Middle frontal gyrus (tissue), 1 donor: Measurements from ENCODE around the gene TECTB.

Experiments used
- DNase-seq: peaks from one replicate; pipeline ENCODE4 v3.0.0-alpha.2; 2015; ENCODE audit warnings: low spot score; ENCODE audit errors: extremely low spot score

TECTB gene

DNA sequence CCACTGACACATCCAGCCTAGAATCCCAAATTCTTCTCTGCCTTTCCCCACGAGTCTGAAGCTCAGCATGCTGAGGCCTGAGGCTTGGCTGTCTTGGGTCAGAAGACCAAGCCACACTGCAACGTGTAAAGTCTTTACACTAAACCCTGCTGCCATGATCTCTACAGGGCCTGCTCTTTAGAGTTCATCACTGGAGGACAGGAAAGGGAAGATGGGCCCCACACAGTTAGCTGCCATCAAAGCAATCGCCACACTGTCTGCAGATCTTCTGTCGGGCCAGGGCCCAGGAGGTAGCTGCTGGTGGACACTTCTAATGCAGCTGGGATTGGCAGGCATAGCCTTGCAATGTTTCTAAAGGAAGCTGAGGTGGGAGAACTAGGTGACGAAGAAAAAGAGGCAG lies 8.4 kb upstream of the TECTB start:
- no peak for DNase-seq

DNA sequence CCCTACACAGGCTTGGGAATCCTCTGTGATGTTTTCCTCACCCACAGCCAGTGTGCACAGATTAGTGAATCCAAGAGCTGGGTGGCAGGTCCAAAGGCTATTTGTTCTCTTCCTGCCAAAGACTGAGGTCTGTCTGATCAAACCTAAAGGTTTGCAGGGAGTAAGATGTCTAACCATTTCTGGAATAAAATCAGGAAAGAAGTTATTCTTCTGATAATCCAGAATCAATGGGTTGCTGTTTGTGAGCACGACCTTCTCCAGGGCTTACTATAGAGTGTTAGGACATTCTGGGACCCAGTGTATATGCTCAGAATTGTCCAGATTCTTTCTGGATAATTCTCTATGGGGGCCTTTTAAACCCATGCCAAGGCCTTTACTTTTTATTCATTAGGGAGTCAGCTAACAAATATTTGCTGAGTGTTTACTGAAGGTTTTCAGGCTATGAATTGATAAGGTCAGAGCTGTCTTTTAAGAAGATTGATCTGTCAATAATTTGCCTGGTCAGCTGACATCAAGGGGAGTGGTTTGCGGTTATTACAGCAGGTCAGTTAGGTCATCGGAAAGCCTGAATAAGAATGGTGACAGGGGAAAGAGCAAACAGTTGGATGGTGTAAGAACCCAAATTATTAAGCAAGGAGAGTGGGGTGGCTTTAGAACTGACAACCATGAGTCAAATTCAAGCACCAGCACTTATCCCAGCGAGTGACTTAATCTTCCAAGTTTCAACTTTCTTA lies 7.5 kb upstream of the TECTB start:
- DNase-seq: no peak

DNA sequence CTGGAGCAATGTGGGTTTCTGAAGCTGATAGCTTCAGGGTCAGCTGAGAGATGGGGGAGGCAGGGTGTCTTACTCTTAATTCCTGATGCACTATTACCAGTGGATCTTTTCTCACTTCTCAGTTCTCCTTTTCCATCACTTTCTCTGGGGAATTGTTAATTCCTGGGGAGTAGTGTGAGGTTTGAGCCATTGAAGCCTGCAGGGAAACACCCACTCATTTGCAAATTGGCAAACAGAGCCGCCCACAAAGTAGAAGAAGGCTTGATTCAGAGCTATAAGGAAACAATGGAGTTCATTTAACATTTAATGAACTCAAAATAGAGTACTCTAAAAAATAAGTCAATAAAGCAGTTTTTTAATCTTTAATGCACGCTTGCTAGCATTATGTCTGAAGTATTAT lies 4.3 kb upstream of the TECTB start:
- no peak for DNase-seq

DNA sequence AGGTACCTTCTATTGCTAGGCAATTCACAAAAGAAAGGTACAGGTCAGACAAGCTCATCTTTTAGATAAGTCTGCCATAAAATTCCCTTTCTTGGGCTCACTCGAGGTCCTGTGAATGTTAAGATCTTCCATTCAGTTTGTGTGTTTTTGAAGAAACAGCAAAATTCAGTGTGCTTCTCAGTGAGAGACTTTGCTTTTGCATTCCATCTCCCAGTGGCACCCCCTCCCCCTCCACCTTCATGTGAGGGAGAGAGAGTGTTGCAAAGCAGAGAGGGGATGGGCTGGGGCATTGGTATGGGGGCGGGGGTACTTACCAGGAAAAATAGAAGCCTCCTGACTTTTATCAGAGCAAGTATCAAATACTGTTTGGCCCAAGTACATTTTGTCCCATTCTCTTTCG lies 3.8 kb upstream of the TECTB start:
- no peak for DNase-seq

DNA sequence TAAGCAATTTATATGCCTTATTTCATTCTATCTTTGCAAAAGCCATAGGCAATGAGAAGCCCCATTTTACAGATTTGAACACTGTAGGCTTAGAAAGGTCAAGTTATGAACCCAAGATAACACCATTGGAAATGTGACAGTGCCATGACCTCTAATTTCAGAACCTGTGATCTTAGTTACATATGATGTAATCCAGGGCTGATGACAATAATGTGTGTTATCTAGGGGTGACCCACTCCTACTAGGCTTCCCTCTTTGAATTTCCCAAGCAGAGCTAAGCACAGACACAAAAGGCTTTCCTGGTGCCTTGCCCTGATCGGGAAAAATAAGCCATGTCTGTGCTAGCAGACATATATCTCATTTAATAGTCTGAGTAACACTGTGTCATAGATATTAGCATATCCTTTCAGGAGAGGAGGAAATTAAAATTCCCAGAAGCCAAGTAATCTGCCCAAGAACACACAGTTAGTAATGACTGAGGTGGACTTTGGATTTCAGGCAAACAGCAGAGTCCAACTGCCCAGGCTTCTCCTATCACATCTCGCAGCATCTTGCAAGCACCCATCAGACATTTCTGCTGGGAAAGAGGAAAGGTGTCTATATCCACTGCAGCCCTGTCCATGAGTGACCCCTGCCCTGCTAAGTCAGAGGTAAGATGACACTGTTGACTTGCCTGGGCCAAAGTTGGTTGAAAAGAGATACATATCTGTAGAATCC lies 2.8 kb upstream of the TECTB start:
- no peak for DNase-seq

DNA sequence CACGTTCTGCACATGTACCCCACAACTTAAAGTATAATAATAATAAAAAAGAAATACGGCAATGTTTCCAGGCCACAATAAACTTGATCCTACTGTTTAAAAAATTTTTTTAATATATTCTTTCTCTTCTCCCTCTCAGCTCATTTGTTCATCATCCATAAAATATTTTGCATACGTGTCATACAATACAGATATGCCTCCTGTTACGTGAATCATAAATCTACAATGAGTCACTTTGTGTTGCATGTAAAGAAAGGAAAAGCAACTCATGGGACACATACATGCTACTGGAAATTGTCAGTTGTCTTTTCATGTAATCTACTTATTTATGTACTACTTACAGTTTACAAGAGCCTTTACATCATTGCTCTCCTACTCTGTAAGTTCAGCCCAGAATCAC lies 1.1 kb upstream of the TECTB start:
- DNase-seq: no peak

DNA sequence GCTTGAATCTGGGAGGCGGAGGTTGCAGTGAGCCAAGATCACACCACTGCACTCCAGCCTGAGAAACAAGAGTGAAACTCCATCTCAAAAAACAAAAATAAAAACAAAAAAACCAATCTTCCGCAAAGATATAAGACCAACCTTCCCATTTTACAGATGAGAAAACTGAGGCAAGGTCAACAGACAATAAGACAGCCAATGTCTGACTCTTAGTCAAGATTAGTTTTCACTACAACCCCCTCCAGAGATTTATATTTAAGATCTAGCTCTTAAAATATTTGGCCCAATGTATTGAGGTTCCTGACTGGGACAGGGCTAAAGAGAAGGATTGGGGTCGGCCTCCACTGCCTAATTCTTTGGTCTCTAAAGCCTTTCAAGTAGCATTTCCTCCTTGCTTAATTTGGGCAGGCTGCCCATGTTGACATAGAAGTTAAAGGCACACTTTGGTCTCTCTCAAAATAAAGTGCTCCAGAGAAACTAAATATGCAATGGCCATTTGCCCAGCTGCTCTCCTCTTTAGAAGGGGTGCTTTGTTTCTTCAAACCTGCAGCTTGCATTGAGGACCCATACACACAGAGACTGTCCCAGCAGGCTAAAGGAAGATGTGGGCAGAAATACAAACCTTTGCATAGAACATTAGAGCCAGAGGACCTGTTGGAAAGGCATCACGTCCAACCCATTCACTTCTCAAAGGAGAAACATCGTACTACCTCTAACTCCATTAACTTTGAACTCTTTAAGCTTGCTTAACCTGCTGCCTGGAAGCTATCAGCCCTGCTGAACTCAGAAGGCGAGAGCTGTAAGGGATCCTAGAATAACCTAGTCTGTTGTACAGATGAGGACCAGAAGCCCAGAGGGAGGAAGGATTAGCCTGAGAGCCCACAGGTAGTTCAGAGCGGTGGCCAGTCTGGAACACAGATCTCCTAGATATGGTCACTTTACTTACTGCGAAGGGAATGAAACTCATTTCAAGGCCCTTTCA lies 3.9 kb downstream of the TECTB start:
- no peak for DNase-seq

DNA sequence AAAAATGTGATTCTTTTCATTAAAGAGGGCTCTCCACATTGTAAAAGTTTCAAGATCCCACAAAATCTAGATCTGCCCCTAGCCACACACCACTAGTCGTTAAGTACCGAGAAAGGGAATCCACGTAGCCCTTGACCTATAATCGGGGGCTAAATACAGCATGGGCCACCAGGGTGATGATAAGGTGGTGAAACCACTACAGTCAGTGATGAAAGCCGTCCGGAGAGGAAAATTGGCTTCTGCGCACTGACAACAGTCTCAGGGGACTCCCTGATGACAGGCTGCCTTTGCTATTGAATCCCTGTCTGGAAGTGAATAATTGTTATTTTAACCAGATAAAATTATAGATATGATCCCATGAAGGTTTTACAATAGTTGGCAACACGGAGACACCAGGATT lies 4.6 kb downstream of the TECTB start:
- no peak for DNase-seq

DNA sequence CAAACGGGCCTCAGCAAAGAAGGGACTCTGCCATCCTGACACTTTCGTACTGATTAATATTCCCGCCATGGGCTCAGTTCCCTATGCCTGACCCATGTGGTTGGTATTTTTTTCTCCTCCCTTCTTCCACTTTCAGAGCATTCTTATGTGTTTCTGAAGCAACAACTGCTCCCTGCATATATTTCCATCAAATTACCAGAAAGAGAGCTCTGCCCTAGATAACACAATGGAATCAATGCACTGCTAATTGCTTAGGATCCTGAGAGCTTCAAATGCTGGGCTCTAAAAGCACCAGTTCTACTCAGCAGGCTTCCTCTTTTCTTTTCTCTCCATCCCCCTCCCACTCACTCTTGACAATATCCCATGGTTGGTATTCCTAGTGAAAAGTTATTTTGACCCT lies 5.3 kb downstream of the TECTB start:
- peak; percentile 9 for DNase-seq

DNA sequence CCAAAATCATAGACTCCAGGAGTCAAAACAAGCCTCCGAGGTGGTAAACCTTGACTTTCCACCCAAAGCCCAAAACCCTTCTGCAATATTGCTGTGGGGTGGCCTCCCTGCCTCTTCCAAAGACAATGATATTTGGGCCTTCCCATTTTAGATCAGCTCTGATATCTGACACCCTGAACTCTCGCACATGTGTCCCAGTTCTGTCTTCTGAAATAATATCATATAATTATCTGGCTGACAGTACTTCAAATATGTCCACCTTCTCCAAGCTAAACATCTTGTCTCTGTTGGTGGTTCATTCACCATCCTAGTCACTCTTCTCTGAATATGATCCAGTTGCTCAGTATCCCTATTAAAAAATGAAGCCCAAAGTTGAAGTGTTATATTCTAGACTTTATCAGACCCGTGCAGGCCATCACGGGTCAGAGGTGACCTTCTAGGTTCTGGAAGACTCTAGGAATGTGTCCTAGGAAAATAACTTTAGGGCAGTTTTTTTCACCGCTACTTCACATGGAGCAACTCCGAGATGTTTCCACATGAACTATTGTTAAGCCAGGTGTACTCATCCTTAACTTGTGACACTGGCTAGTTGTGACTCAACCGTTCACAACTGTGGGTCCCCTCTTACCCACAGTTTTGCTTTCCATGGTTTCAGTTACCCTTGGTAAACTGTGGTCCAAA lies 6.3 kb downstream of the TECTB start:
- no peak for DNase-seq

DNA sequence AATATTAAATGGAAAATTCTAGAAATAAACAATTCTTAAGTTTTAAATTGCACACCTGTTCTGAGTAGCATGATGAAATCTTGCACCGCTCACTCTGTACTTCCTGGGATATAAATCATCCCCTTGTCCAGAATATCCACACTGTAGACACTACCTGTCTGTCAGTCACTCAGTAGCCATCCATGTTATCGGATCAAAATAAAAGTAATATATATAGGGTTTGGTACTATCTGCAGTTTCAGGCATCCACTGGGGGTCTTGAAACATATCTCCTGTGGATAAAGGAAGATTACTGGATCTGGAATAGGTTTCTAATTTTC lies 6.8 kb downstream of the TECTB start:
- DNase-seq: no peak

DNA sequence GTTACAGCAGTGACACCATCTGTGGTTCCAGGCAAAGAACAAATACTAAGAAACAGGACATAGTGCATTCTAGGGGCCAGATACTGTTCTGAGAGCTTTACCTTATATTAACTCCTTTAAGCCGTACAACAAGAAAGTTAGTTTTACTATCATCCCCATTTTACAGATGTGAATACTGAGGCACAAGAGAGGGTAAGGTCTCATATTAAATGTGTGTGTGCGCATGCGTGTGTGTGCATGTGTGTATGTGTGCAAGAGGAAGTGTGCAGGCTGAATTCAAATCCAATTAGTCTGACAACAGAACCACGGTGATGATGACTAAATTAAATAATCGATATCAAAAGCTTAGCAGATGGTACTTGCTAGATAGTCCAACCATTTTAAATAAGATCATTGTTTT lies 11.0 kb downstream of the TECTB start:
- DNase-seq: no peak

DNA sequence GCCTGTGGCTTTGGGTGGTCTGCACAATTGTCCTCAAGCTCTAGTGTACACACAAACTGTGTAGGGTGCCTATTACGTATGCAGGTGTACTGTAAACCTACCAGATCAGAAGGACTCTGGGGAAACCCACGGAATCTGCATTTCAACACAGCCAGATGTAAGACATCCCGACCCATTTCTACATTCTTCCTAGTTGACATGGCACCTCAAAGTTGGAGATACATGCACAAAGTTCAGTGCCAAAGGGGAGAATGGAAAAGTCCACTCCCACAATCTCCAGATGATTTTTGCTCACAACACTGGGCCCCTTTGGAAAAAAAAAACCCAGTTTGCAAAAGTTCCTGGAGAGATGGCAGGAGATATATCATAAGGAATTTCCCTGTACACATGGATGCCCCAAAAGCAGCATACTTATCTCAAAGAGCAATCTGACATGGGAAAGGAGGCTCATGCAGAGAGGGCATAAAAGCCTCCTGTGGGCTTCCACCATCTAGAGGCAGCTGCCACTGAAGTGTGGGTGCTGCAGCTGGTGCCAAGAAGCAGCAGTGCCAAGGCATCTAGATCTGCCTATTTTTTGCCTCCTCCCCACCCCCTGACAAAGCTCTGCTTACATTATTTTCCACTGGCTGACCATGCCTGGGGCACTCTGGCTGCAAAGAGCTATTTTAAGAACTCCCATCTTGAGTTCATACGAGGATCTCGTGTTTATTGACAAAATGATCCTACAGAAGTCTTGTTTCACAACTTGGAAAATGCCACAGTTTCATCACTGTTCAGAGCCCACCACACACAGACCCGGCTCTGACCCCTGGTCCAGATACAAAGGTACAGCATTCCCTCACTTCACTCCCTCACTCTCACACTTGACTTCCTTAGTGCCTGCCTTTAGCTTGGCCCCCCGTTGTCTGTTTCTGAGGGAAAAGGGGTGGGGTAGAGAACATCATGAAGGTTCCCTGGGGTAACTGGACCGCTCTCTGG lies 12.9 kb downstream of the TECTB start:
- no peak for DNase-seq

DNA sequence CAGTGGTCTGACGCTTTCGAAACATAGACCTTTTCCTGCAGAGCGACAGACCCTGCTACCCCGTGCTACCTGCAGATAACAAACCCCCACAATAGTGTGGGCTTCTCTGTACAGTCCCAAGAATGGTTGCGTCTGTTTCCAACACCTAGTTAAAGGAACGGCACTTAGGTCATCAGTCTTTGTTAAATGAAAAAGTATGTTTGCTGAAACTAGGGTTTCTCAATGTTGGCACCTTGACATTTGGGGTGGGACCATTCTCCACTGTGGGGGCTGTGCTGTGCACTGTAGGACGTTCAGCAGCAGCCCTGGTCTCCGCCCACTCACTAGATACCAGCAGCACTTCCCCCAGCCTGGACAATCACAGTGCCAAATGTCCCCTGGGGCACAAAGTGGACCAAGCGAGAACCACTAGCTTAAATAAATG lies 13.7 kb downstream of the TECTB start:
- no peak for DNase-seq

DNA sequence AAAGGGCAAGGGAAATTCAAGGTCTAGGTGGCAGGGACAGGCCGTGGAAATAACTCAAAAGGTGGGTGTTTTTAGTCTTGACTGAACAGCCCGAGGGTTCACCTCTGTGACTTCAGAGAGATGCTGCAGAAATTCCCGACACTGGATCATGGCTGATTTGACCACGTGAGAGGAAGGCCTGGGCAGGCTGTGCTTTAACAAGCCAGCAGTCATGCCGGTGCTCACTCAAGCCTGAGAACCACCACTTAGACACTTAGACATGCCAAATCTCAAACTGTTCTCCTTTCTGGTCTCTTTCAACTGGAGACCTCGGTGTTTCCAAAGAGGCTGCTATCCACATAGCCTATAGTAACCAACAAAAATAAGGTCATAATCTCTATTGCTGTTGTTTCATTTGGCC lies 15.4 kb downstream of the TECTB start:
- no peak for DNase-seq

DNA sequence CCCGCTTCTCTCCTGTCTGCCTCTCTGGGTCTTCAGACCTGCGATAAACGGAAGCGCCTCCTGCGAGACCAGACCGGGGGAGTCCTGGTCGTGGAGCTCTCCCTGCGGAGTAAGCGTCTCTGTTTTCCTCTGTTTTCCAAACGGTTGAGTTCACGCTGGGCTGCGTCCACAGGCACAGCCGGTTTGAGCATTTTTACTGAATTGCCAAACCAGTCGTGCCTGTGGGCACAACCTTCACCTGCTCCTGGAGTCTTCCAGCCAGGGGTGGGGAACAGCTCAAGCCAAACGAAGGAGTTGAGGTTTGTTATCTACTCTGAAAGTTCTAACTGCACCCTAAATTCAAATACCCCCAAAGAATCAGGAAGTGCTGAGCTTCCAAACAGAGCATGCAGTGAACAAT lies 16.3 kb downstream of the TECTB start:
- no peak for DNase-seq

DNA sequence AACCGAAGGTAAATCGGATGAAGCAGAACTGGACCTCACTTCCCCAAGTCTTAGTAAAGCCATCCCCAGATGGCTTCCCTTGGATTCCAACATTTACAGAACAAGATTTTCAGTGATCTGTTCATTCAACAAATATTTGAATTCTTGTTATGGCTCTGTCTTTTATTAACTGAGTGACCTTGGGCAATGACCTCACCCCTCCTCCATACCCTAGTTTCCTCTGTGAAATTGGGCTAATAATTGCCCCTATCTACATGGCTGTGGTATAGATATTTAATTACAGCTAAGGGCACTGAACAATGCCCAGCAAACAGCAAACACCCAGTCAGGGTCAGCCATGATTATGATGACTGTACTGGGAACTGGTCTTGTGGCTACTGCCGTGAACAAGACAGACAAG lies 19.1 kb downstream of the TECTB start:
- DNase-seq: no peak

DNA sequence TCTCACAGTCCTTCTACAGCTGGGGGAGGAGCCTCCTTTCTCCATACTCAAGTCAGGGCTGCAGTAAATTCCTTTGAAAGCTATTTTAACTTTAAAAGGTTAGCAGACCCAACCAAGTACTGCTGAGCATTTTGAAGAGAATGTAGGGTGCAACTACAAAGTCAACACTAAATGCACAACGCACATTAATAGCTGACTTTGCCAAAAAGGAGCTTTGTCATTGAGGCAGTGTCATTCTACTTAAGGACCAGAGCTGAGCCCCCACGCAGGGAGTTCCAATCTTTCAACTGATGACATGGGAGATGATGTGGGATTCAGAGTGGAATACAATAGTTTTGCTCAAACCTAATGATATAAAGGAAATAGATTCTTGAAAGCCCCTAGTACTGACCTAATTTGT lies 20.3 kb downstream of the TECTB start:
- no peak for DNase-seq

DNA sequence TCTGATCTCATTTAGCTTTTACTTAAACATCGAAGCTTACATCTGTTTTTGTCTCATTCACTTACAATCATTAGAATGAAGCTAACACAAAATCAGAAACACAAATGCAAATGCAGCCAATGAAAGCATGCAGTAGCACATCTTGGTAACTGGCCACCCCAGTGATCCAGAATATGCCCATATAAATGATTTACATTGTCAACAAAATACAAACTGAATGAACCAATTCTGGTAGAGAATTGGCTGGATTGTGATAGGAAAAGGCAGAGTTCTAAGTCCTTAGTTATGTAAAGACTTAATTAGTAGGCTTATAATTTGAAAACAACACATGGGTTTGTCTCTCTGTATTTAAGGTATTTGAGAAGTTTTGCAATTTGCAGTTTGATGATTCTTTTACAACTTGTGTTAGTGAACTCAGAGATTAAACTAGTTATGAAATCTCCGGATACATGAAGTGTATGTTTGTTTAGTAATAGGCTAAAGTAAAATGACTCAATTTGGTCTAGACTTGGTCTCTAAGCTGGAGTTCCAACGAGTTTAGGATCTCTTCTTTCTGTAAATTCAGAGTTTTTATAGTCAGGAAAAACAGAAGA lies 21.2 kb downstream of the TECTB start:
- no peak for DNase-seq
